Peyer's patch (tissue), 4 donors: ENCODE data around the gene AEN.

Source experiments
- CTCF ChIP-seq, 6 experiments: fragments of 450-650 bp in 4 of 6; fragments of 200-600 bp in 2 of 6; sonication (generic) in 1 of 6; IDR thresholded peaks; one replicate each; pipeline ENCODE4 v1.5.1; 2017 to 2019; ENCODE audit warnings: antibody characterized with exemption in 6 of 6, mild to moderate bottlenecking in 3 of 6, moderate library complexity in 1 of 6
- POLR2A ChIP-seq, 2 donors: fragments of 450-650 bp; IDR thresholded peaks; one replicate each; pipeline ENCODE4 v1.5.1; 2017; ENCODE audit warnings: antibody characterized with exemption in 2 of 2, mild to moderate bottlenecking in 2 of 2, moderate library complexity in 2 of 2

DNA sequence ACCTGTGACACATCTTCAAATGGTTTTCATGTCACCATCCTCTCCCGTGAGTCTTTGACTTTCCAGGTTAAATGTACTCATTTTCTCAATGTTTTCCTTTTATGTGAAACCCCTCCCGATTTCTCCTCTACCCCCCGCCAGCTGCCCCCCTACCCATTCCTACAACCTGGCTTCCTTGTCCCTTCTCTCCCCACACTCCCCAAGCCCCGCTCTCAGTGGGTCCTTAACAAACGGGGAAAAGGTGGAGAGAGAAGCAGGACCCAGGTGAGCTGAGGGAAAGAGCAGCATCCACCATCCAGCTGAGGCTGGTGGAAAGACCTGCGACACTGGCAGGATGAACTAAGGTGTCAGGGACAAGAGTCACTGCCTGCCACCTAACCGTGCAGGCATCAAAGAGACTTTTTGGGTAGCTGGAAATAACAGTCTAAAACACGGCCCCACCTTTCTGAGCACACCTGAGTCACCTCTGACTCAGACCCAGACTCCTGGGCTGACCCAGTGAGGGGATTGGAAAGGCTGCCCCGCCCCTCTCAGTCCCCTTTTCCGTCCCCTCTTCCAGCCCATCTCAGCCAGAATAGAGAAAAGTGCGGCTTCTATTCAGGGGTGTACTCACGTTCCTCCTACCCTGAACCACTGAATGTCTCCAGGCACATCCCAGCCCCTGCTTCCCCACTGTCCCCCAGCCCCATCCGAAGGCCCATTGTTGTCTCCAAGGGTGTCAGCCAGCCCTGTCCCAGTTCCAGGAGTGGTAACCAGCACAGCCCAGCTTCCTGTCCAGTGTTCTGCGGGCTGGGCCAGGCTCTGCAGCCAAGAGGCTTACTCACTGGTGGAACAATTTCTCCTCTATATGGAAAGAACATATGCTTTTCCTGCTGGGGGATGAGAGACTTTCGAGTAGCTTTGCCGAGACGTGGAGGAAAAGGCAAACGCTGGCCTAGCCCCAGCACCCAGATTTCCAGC is 38.1 kb downstream of the AEN start:
- no peak for TF ChIP-seq CTCF (IDR thresholded peaks at IDR 0.05)
- no peak for TF ChIP-seq POLR2A (IDR thresholded peaks at IDR 0.05)
